HEK293T (cell line): ENCODE data around the gene CDHR3.

ENCODE experiments used
- CTCF ChIA-PET: fragments of 350-600 bp; formaldehyde crosslinking; extraction: SDS; loops from one replicate; lab custom pipeline; 2021; ENCODE audit warnings: antibody characterized with exemption, inconsistent platforms; lab: Yijun Ruan, JAX
- POLR2A ChIA-PET: fragments of 350-600 bp; formaldehyde crosslinking; extraction: SDS; loops from one replicate; lab custom pipeline; 2020; ENCODE audit warnings: antibody characterized with exemption, inconsistent platforms; lab: Yijun Ruan, JAX
- DNase-seq: peaks from one replicate; pipeline ENCODE4 v3.0.0; 2012; ENCODE audit warnings: mixed read lengths; ENCODE audit errors: extremely low spot score
- ARNT ChIP-seq: fragments of 450-650 bp; IDR thresholded peaks from 2 replicates; pipeline ENCODE4 v1.6.1; 2017; ENCODE audit warnings: mild to moderate bottlenecking
- BHLHE40 ChIP-seq: fragments of 450-650 bp; IDR thresholded peaks from 2 replicates; pipeline ENCODE4 v1.6.1; 2016; ENCODE audit warnings: mild to moderate bottlenecking, moderate library complexity, borderline replicate concordance
- CTBP1 ChIP-seq: fragments of 450-650 bp; IDR thresholded peaks from 2 replicates; pipeline ENCODE4 v1.6.1; 2016; ENCODE audit warnings: borderline replicate concordance
- ELF4 ChIP-seq: fragments of 450-650 bp; IDR thresholded peaks from 2 replicates; pipeline ENCODE4 v1.6.1; 2017; ENCODE audit warnings: antibody characterized with exemption
- FOXA1 ChIP-seq: fragments of 450-650 bp; IDR thresholded peaks from 2 replicates; pipeline ENCODE4 v1.6.1; 2016; ENCODE audit warnings: mild to moderate bottlenecking
- FOXK2 ChIP-seq: fragments of 450-650 bp; IDR thresholded peaks from 2 replicates; pipeline ENCODE4 v1.6.1; 2016; ENCODE audit warnings: mild to moderate bottlenecking
- FOXM1 ChIP-seq: fragments of 450-650 bp; IDR thresholded peaks from 2 replicates; pipeline ENCODE4 v1.6.1; 2017; ENCODE audit warnings: mild to moderate bottlenecking, borderline replicate concordance
- HDGF ChIP-seq: fragments of 450-650 bp; IDR thresholded peaks from 2 replicates; pipeline ENCODE4 v1.6.1; 2017; ENCODE audit warnings: antibody characterized with exemption, borderline replicate concordance
- L3MBTL2 ChIP-seq: fragments of 450-650 bp; conservative IDR thresholded peaks from 2 replicates; pipeline ENCODE4 v1.6.1; 2016; ENCODE audit warnings: mild to moderate bottlenecking
- LEF1 ChIP-seq: fragments of 450-650 bp; IDR thresholded peaks from 2 replicates; pipeline ENCODE4 v1.6.1; 2017; ENCODE audit warnings: mild to moderate bottlenecking, borderline replicate concordance
- NFRKB ChIP-seq: fragments of 450-650 bp; IDR thresholded peaks from 2 replicates; pipeline ENCODE4 v1.6.1; 2016; ENCODE audit warnings: mild to moderate bottlenecking, moderate library complexity
- PKNOX1 ChIP-seq: fragments of 450-650 bp; IDR thresholded peaks from 2 replicates; pipeline ENCODE4 v1.6.1; 2016
- SP1 ChIP-seq: fragments of 450-650 bp; IDR thresholded peaks from 2 replicates; pipeline ENCODE4 v1.6.1; 2017
- SUZ12 ChIP-seq: fragments of 450-650 bp; IDR thresholded peaks from 2 replicates; pipeline ENCODE4 v1.6.1; 2016; ENCODE audit warnings: mild to moderate bottlenecking
- TARDBP ChIP-seq: fragments of 450-650 bp; IDR thresholded peaks from 2 replicates; pipeline ENCODE4 v1.6.1; 2016
- ZNF384 ChIP-seq: fragments of 450-650 bp; IDR thresholded peaks from 2 replicates; pipeline ENCODE4 v1.6.1; 2016

CDHR3 gene

GRCh38 chr7:106052681-106053080 is 89.6 kb downstream of the CDHR3 start:
- CTCF ChIA-PET = no interaction called here
- no peak for DNase-seq
- TF ChIP-seq ARNT (no peak), FOXK2 (no peak), HDGF (no peak), LEF1 (no peak), CTBP1 (no peak), FOXM1 (no peak), TARDBP (no peak), SUZ12 (no peak), BHLHE40 (no peak), ZNF384 (no peak), NFRKB (no peak), FOXA1 (no peak), SP1 (no peak), ELF4 (no peak), L3MBTL2 (no peak)
- POLR2A ChIA-PET = no interaction called here

GRCh38 chr7:106053109-106053508 is 90.0 kb downstream of the CDHR3 start:
- CTCF ChIA-PET = no interaction called here
- POLR2A ChIA-PET = no interaction called here
- DNase-seq = no peak
- TF ChIP-seq FOXA1 = no peak
- no peak for TF ChIP-seq FOXK2
- TF ChIP-seq ZNF384 = no peak
- TF ChIP-seq SUZ12 = no peak
- TF ChIP-seq BHLHE40 = no peak
- TF ChIP-seq L3MBTL2 = no peak
- TF ChIP-seq HDGF = no peak
- no peak for TF ChIP-seq SP1
- no peak for TF ChIP-seq PKNOX1
- TF ChIP-seq LEF1 = no peak
- TF ChIP-seq TARDBP = no peak
- no peak for TF ChIP-seq ARNT
- TF ChIP-seq ELF4 = no peak
- no peak for TF ChIP-seq NFRKB
- TF ChIP-seq CTBP1 = no peak
- no peak for TF ChIP-seq FOXM1

GRCh38 chr7:106054156-106054910 is 91.3 kb downstream of the CDHR3 start:
- ChIA-PET POLR2A (no interaction called here), CTCF (interaction anchor here (1.0 kb wide), 1 partner anchor 113 kb away, joined by 3 read pairs; no protein-coding TSS in a partner anchor)
- no peak for DNase-seq
- TF ChIP-seq TARDBP = no peak
- TF ChIP-seq SP1 = no peak
- no peak for TF ChIP-seq FOXM1
- no peak for TF ChIP-seq SUZ12
- TF ChIP-seq FOXK2 = no peak
- no peak for TF ChIP-seq L3MBTL2
- TF ChIP-seq HDGF = no peak
- no peak for TF ChIP-seq PKNOX1
- no peak for TF ChIP-seq BHLHE40
- no peak for TF ChIP-seq ZNF384
- TF ChIP-seq ELF4 = no peak
- TF ChIP-seq NFRKB = no peak

- DNase-seq = no peak
- ChIA-PET CTCF (interaction anchor here (1.0 to 1.1 kb wide), 2 partner anchors 13 to 112 kb away, joined by 3 read pairs; no protein-coding TSS in a partner anchor), POLR2A (no interaction called here)
- no peak for TF ChIP-seq ELF4
These were observed 92.0 kb downstream of the CDHR3 start for GRCh38 chr7:106054971-106055532.

- ChIA-PET POLR2A (interaction anchor here (0.6 kb wide), 1 partner anchor 29 kb away, joined by 3 read pairs; no protein-coding TSS in a partner anchor), CTCF (interaction anchor here (0.6 to 1.5 kb wide), 3 partner anchors 96 to 831 kb away, joined by 3 to 13 read pairs (median 4); no protein-coding TSS in a partner anchor)
- TF ChIP-seq ZNF384 (no peak), SUZ12 (no peak), LEF1 (no peak), SP1 (no peak), PKNOX1 (no peak), ELF4 (no peak), ARNT (no peak), TARDBP (no peak), FOXM1 (no peak)
- peak; percentile 82 for DNase-seq
These were observed 93.6 kb downstream of the CDHR3 start for GRCh38 chr7:106056513-106057203.
